Glutamatergic neuron (in vitro differentiated cells): Measurements from ENCODE around the gene ARHGEF4. TPM values are rescaled to one million over a fixed set of nuclear protein-coding genes. Genes with fewer than 3 reads are reported as not detected.
A peak's percentile ranks its signal among the peaks of the same experiment; 100 is the strongest.

Source experiments
- DNase-seq: peaks from one replicate; pipeline ENCODE4 v3.0.0; 2022
- H3K27ac Mint-ChIP-seq: one replicate; pipeline ENCODE4 v1.8.0; 2020; ENCODE audit warnings: mild to moderate bottlenecking, mixed read lengths, inconsistent platforms; ENCODE audit not compliant: unreplicated experiment
- H3K27me3 Mint-ChIP-seq: one replicate; pipeline ENCODE4 v1.8.0; 2020; ENCODE audit warnings: mild to moderate bottlenecking, moderate library complexity, mixed read lengths, inconsistent platforms; ENCODE audit not compliant: unreplicated experiment
- H3K36me3 Mint-ChIP-seq: one replicate; pipeline ENCODE4 v1.8.0; 2020; ENCODE audit warnings: mild to moderate bottlenecking, mixed read lengths, inconsistent platforms; ENCODE audit not compliant: unreplicated experiment
- H3K4me1 Mint-ChIP-seq: one replicate; pipeline ENCODE4 v1.8.0; 2020; ENCODE audit warnings: mild to moderate bottlenecking, low read depth, mixed read lengths, inconsistent platforms; ENCODE audit not compliant: unreplicated experiment
- H3K4me3 Mint-ChIP-seq: one replicate; pipeline ENCODE4 v1.8.0; 2020; ENCODE audit warnings: mild to moderate bottlenecking, mixed read lengths, inconsistent platforms; ENCODE audit not compliant: unreplicated experiment
- H3K9me3 Mint-ChIP-seq: one replicate; pipeline ENCODE4 v1.8.0; 2020; ENCODE audit warnings: mild to moderate bottlenecking, moderate library complexity, mixed read lengths, inconsistent platforms; ENCODE audit not compliant: unreplicated experiment
- total RNA-seq: library from RNA; stranded (reverse); fragmentation: NEBNext Ultra II Directional; extraction: Animal tissue kit (Norgen Biotek cat#: 25700); gene quantifications from one replicate; pipeline ENCODE4 v1.2.1, GENCODE V29; 2021; ENCODE audit not compliant: unreplicated experiment
- TF ChIP-seq, protein P1 (sequence below): fragments of 200-600 bp; sonication (generic); IDR thresholded peaks from one replicate; pipeline ENCODE4 v1.5.0; 2021; ENCODE audit not compliant: partially characterized antibody, unreplicated experiment

ARHGEF4 gene
- total RNA-seq, 1 donor from 2014 or later, result 6.1 TPM

DNA sequence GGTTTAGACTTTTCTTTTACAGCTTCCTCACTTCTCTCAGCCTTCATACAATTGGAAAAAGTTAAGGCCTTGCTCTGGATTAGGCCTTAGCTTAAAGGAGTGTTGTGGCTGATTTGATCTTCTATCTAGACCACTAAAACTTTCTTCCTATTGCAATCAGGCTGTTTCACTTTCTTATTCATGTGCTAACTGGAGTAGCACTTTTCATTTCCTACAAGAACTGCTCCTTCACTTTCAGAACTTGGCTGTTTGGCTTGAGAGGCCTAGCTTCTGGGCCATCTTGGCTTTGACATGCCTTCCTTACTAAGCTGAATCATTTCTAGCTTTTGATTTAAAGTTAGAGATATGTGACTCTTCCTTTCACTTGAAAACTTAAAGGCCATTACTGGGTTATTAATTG, 114.3 kb downstream of the ARHGEF4 start:
- DNase-seq, result no peak
- Mint-ChIP-seq H3K9me3 (peaks cover 12% of the 10 kb centered on the region), H3K36me3 (peaks cover 12% of the 10 kb centered on the region), H3K27ac (no peak overlapping the region), H3K4me1 (no peaks in the 10 kb centered on the region), H3K27me3 (no peaks in the 10 kb centered on the region), H3K4me3 (no peak overlapping the region)
- TF ChIP-seq, protein P1, sequence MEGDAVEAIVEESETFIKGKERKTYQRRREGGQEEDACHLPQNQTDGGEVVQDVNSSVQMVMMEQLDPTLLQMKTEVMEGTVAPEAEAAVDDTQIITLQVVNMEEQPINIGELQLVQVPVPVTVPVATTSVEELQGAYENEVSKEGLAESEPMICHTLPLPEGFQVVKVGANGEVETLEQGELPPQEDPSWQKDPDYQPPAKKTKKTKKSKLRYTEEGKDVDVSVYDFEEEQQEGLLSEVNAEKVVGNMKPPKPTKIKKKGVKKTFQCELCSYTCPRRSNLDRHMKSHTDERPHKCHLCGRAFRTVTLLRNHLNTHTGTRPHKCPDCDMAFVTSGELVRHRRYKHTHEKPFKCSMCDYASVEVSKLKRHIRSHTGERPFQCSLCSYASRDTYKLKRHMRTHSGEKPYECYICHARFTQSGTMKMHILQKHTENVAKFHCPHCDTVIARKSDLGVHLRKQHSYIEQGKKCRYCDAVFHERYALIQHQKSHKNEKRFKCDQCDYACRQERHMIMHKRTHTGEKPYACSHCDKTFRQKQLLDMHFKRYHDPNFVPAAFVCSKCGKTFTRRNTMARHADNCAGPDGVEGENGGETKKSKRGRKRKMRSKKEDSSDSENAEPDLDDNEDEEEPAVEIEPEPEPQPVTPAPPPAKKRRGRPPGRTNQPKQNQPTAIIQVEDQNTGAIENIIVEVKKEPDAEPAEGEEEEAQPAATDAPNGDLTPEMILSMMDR, result no peak

DNA sequence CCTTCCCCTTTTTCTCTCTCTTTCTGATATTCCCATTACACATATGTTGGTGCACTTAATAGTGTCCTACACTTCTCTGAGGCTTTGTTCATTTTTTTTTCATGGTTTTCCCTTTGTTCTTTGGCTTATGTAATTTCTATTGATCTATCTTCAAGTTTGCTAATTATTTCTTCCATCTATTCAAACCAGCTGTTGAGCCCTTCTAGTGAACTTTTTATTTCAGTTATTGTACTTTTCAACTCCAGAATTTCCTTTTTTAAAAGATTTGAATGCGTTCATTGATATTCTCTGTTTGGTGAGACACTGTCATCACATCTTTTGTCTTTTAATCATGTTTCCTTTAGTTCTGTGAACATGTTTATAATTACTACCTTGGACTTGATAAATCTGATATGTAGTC, 118.2 kb downstream of the ARHGEF4 start:
- H3K9me3 Mint-ChIP-seq, result peaks cover 12% of the 10 kb centered on the region
- DNase-seq, result no peak

DNA sequence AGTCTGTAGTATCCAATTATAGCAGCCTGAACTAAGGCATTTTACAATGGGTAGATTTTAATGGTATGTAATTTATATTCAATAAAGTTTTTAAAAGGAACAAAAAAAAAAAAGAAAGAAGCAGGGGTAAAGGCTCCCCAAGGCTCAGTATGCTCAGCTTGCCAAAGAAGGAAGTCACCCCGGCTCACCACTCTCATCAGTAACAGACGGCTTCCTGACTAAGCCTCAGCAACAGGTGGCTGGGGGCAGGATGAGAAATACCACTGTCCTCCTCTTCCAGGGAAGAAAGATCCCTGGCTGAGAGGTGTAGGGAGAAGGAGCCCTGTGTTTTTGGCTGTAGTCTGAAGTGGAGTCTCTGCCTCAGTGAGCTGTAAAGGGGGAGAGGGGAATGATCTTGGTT, 121.2 kb downstream of the ARHGEF4 start:
- Mint-ChIP-seq H3K4me1 (no peaks in the 10 kb centered on the region), H3K36me3 (peaks cover 19% of the 10 kb centered on the region), H3K27me3 (peaks cover 13% of the 10 kb centered on the region), H3K27ac (no peak overlapping the region), H3K9me3 (peaks cover 14% of the 10 kb centered on the region), H3K4me3 (no peak overlapping the region)
- no peak for DNase-seq
- TF ChIP-seq, protein P1, result no peak

More for the DNA sequence above, 118.2 kb downstream of the ARHGEF4 start:
- H3K27me3 Mint-ChIP-seq, result no peaks in the 10 kb centered on the region
- H3K4me3 Mint-ChIP-seq, result no peak overlapping the region
- no peak overlapping the region for H3K27ac Mint-ChIP-seq
- TF ChIP-seq, protein P1, result no peak
- H3K4me1 Mint-ChIP-seq, result no peaks in the 10 kb centered on the region
- peaks cover 12% of the 10 kb centered on the region for H3K36me3 Mint-ChIP-seq

DNA sequence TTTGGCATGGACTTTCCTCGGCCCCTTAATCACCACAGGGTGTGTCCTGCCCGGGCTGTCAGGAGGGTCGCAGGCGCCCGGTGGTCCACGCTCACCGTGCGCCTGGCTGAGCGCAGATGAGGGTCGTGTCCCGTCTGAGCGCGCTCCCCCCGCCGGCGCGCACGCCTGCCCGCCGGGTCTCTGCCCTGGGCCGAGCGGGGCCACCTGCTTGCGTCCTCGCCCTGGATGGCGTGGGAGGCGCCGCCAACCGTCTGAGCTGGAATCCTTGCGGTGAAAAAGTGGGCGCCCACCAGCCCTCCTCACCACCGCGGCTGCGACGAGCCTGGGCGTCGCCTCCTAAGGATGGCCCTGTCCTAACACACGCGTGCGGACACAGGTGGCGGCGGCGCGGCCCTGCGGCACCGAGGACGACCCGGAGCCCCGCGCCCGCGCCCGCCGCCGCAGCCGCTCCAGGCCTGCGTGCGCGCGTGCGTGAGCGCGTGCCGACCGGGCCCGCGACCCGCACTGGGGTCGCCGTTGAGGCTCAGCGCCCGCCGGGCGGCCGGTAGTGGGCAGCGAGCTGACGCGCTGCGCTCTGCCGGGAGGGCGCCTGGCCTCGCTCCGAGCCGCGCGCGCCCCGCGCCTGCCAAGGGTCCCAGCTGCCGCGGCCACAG, 126.6 kb downstream of the ARHGEF4 start:
- Mint-ChIP-seq H3K4me1 (peaks cover 6% of the 10 kb centered on the region), H3K27ac (no peak overlapping the region), H3K9me3 (peaks cover 1% of the 10 kb centered on the region), H3K4me3 (peak overlapping the region; percentile 64), H3K27me3 (peaks cover 25% of the 10 kb centered on the region), H3K36me3 (peaks cover 8% of the 10 kb centered on the region)
- peak; percentile 65 for DNase-seq
- TF ChIP-seq, protein P1, result no peak
